ENCODE measurements around the gene RAP1GDS1.
"Not testable (repeated sequence)": the region's sequence is repeated elsewhere in the genome, so short reads cannot be mapped to it uniquely, and the experiment has no call there.

DNA sequence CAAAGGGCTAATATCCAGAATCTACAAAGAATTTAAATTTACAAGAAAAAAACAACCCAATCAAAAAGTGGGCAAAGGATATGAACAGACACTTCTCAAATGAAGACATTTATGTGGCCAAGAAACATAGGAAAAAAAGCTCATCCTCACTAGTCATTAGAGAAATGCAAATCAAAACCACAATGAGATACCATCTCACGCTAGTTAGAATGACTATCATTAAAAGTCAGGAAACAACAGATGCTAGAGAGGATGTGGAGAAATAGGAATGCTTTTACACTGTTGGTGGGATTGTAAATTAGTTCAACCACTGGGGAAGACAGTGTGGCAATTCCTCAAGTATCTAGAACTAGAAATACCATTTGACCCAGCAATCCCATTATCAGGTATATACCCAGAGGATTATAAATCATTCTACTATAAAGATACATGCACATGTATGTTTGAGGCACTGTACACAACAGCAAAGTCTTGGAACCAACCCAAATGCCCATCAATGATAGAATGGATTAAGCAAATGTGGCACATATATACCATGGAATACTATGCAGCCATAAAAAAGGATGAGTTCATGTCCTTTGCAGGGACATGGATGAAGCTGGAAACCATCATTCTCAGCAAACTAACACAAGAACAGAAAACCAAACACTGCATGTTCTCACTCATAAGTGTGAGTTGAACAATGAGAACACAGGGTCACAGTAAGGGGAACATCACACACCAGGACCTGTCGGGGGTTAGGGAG is 200.1 kb downstream of the RAP1GDS1 start:
- TF ChIP-seq, protein P1, sequence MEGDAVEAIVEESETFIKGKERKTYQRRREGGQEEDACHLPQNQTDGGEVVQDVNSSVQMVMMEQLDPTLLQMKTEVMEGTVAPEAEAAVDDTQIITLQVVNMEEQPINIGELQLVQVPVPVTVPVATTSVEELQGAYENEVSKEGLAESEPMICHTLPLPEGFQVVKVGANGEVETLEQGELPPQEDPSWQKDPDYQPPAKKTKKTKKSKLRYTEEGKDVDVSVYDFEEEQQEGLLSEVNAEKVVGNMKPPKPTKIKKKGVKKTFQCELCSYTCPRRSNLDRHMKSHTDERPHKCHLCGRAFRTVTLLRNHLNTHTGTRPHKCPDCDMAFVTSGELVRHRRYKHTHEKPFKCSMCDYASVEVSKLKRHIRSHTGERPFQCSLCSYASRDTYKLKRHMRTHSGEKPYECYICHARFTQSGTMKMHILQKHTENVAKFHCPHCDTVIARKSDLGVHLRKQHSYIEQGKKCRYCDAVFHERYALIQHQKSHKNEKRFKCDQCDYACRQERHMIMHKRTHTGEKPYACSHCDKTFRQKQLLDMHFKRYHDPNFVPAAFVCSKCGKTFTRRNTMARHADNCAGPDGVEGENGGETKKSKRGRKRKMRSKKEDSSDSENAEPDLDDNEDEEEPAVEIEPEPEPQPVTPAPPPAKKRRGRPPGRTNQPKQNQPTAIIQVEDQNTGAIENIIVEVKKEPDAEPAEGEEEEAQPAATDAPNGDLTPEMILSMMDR (conservative IDR thresholded peaks at IDR 0.05; ENCODE audit: low read depth, low read length), result not testable (repeated sequence)
- not testable (repeated sequence) for TF ChIP-seq POLR2A (IDR thresholded peaks at IDR 0.05; ENCODE audit: low read depth, low read length); NFE2L2 (IDR thresholded peaks at IDR 0.05; ENCODE audit: low read depth, low read length); RAD21 (IDR thresholded peaks at IDR 0.05; ENCODE audit: low read length); MXI1 (IDR thresholded peaks at IDR 0.05; ENCODE audit: borderline replicate concordance, low read depth, low read length); CEBPB (IDR thresholded peaks at IDR 0.05; ENCODE audit: low read depth, low read length); FOS (IDR thresholded peaks at IDR 0.05; ENCODE audit: low read depth, low read length); BHLHE40 (IDR thresholded peaks at IDR 0.05; ENCODE audit: low read depth, low read length); USF2 (IDR thresholded peaks at IDR 0.05; ENCODE audit: low read depth, low read length); RFX5 (IDR thresholded peaks at IDR 0.05; ENCODE audit: low read depth, low read length); SMC3 (IDR thresholded peaks at IDR 0.05; ENCODE audit: low read depth, low read length)
- TF ChIP-seq, protein P2, sequence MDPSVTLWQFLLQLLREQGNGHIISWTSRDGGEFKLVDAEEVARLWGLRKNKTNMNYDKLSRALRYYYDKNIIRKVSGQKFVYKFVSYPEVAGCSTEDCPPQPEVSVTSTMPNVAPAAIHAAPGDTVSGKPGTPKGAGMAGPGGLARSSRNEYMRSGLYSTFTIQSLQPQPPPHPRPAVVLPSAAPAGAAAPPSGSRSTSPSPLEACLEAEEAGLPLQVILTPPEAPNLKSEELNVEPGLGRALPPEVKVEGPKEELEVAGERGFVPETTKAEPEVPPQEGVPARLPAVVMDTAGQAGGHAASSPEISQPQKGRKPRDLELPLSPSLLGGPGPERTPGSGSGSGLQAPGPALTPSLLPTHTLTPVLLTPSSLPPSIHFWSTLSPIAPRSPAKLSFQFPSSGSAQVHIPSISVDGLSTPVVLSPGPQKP (IDR thresholded peaks at IDR 0.05; ENCODE audit: borderline replicate concordance, low read depth, low read length), result not testable (repeated sequence)

All from IMR-90 (cell line).